ENCODE results near the gene STARD3.
"Not testable (repeated sequence)": the region's sequence is repeated elsewhere in the genome, so short reads cannot be mapped to it uniquely, and the experiment has no call there.

STARD3 gene

DNA sequence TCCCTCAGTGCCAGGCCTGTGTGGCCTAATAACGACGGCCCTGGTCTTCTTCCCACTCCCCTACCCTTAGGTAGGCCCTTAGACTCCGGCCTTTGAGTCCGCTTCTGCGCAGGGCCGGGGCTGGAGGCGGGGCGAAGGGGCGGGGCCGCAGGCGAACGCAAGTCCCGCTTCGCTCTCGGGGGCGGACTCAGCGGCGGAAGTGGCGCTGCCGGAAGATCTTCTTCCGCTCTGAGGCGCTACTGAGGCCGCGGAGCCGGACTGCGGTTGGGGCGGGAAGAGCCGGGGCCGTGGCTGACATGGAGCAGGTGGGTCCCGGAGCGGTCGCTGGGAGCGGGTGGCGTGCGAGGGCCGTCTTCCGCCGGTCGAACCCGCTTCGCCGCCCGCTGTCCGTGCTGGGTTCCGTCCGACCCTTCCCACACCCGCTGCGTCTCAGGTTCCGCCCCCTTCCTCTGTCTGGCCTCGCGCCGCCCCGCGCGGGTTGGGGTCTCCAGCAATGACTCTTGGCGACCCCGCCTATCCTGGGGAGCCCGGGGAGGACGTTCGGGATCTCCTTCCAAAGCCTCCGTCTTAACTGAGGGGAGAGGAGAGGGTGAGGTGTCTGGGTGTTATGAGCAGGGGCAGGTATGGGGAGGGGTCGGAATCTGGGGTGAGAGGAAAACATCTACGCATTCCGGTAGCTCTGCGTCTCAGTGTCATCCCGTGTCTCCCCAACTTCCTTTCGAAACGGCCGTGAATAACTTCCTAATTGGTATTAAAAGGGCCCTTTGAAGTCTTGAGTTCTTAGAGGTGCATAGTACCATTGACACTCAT lies at the start of gene STARD3:
Gene STARD3, plus strand, starts transcription at position 218 of the 810 bp plus-strand sequence. CDS start 16,388 bp downstream, outside the sequence.
- peak; percentile 91 for DNase-seq

GRCh38 chr17:39590180-39590579 lies 46.8 kb upstream of the STARD3 start:
- not testable (repeated sequence) for DNase-seq

- no peak for DNase-seq
Observed at GRCh38 chr17:39591958-39592954, 44.7 kb upstream of the STARD3 start.

GRCh38 chr17:39593371-39593770 lies 43.6 kb upstream of the STARD3 start:
- DNase-seq, result no peak

- DNase-seq, result no peak
Observed at GRCh38 chr17:39595294-39595693, 41.6 kb upstream of the STARD3 start.

DNA sequence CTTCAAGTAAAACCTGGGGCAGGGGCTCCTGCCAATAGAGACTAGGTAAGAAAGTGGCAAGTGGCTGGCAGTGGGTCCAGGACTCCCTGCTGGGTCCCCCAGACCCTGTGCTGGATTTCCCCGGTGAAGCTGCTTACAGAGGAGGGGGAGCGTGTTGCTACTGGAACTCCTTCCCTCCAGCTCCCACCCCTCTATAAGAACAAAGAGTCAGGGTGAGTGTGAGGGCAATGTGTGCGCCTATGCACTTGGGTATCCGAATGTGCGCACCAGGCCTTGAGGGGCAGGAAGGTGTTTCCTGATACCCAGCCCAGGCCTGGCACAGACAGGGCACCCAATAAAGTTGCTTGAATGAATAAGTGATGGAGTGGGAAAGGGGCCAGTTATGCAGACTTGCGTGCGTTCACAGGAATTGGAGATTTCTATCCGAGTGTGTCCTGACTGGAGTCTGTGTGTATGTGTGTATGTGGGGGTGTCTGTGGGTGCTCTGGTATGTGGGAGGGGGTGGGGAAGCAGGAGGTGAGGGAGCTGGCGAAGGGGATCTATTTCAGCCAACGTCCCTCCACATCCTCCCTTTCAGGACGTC lies 40.9 kb upstream of the STARD3 start:
- DNase-seq, result no peak

DNA sequence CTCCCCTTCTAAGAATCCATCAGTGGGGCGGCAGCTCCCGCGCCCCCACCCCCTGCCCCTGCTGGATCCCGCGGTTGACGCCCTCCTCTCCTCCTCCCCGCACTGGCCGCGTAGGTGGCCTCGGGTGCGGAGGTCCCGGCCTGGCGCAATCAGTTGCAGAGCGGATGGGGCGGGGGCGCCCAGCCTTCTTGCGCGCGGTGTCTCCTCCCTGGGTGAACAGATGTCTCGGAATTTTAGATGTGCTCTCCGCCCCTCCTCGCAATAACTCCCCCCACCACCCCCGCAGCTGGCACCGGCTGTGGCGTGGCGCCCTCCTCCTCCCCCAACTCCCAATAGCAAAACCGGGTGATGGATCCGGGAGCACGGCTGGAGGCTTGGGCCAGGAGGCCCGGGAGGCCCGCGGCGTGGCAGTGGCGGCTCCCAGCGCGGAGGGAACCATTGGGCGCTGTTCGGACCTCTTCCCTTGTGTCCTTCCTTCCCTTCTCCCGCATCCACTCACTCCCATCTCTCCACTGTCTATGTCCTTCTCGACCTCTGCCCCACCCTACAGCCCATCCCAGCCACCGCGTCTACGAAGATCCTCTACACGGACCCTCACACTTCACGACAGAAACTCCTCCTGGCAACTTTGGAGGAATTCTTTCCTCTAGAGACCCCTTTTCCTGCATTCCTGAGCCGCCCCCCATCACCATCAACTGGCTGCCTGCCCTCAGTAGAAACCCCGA lies 40.2 kb upstream of the STARD3 start:
- no peak for DNase-seq

DNA sequence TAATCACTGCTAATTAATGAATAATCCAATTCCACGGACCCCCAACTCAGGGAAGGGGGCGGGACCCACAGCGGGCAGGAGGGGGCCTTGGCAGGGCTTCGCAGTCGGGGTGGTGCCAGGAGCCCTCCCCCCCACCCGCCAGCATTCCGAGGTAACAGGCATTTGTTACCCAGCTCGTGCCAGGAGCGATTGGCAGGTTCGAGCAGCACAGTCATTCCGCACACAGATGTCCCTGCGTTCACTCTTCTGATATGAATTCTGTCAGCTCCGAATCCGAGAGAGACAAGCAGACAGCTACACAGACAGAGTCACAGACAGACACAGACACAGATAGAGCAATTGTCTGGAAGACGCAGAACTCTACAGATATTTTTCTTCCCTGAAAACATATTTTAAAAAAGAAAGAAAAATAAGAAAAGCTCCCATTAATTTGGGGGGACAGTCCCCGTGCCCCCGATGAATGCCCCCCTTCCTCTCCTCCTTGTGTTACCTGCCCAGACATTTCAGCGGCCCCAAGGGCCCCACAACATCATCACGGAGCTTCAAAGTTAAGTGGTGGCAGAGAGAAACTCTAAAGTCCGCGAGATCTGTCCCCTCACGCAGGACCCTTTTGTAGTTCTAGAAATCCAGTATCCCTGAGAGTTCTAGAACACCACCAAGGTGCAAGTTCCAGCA lies 39.4 kb upstream of the STARD3 start:
- no peak for DNase-seq

- no peak for DNase-seq
Observed at GRCh38 chr17:39598047-39598481, 38.9 kb upstream of the STARD3 start.

- no peak for DNase-seq
Observed at GRCh38 chr17:39598630-39599003, 38.3 kb upstream of the STARD3 start.

DNA sequence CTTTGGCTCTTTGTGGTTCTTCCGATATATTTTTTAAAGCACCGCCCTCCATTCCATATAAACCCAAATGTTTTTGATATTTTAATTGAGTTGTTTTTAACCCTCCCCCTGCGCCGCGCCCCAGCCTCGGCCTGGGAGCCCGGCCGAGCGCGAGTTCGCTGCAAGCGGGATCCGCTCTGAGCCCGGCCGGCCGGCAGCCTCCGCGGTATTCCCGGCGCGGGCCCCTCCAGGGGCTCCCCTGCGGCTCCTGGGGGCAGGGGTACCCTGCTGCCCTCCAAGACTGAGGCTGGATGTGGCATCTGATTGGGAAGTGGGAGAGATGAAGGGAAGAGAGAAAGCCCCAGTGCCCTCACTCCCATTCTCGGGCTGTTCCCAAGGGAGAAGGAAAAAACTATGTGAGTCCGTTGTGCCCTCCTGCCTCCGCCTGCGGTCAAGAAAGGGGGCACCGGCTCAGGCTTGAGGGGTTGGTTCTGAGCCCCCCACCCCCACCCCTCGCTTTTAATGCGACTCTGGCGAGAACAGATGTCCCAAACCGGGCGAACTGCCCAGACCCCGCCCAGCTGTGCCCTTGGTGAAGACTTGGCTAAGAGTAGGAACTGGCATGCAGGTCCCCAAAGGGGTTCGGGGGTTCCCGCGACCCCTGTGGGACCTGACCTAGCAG lies 37.8 kb upstream of the STARD3 start:
- DNase-seq, result no peak

DNA sequence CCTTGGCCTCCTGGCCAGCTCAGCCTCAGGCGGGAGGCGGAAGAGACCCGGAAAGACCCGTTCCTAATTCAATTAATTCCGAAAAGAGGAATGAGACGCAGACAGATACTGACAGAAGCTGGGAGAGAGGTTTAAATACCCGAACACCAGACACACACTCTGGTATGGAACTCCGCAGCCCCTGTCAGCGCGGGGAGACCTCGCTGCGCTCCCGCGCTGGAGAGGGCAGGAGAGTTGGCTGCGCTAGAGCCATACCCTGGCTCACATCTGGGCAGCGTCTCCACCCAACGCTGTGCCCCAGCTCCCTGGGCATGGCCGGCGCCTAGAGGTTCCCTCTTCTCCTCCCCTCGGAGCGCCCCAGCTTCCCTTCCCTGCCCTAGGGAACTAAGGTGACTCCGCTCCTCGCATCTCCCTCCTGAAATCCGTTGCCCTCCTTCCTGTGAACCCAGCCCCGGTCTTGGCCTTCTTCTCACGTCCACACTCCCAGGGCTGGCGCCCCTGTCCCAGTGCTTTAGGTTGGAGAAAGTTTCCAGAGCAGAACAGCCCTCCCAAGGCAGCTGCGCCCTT lies 37.2 kb upstream of the STARD3 start:
- DNase-seq, result no peak

- DNase-seq, result no peak
Observed at GRCh38 chr17:39600288-39600996, 36.5 kb upstream of the STARD3 start.

- no peak for DNase-seq
Observed at GRCh38 chr17:39600997-39601597, 35.8 kb upstream of the STARD3 start.

- DNase-seq, result no peak
Observed at GRCh38 chr17:39601758-39602532, 35.0 kb upstream of the STARD3 start.

- DNase-seq, result no peak
Observed at GRCh38 chr17:39602533-39603303, 34.2 kb upstream of the STARD3 start.

DNA sequence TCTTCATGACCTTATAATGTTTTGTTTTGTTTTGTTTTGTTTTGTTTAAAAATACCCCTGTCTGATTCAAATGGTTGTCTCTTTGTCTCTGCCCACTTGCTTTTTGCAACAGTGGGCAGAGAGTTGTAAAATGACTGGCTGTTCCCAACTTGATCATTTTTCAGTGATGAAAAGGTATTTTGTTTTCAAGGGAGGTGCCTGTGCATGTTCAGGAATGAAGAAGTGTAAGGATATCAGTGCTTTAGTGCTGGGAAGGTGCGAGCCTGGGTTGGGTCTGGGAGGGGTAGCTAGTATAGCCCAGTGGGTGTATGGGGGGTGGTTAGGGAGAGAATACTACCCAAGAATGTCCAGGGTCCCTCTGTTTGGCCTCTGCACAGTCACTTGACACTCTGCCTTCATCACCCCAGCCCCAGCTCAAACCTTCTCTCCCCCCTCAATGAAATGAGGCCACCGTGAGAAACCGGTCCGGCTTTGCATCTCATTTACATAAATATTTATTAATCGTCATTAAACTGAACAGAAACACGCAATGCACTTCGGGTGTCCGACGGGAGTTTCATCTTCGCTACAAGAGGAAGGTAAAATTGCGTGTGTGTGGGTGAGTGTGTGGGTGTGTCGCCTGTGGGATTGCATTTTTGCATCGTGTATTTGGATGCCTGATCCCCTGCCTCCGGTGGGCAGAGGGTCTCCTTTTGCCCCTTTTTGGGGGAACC lies 33.5 kb upstream of the STARD3 start:
- no peak for DNase-seq

All from activated CD8-positive, alpha-beta memory T cell treated with anti-CD3 and anti-CD28 coated beads, Interleukin-2, amount 50 U/mL, for 4 hours (primary cell).